ENCODE measurements around the gene AFTPH. TPM values are rescaled to one million over a fixed set of nuclear protein-coding genes. Genes with fewer than 3 reads are reported as not detected.

Gene AFTPH
- total RNA-seq, 5 donors from 2014 or later (not counting 1 experiment from before 2014, with no cell fraction given) = 33.4 to 42.5 (median 37.9) TPM

DNA sequence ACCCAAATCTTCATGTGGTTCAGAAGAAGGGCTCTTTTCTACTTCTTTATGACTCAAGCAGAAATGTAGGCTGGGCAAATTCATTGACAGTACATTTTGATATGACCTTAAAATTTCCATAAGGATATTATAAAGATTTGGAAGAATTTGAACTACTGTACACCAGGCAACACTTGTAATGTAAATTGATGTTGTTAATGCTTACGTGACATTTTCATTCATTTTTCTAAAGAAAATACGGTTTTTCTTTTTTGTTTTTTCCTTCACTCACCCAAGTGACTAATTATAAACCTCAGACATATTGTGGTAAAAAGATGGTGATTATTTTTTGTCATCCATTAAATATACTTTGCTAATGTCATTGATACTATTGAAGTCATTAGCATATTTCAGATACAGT lies 17.4 kb downstream of the AFTPH start:
- peaks cover 56 to 70% (median 62%) of the 10 kb centered on the region in 3 donors for H3K4me1 Mint-ChIP-seq
- no peak overlapping the region for H3K27ac Mint-ChIP-seq
- H3K4me3 ChIP-seq (ENCODE audit: control insufficient read depth in 1 of 2, extremely low read depth in 1 of 2, low read length in 1 of 2) = no peak overlapping the region
- POLR2A ChIA-PET = interaction anchor here in 1 of 2 donors (0.8 kb wide), 1 partner anchor 416 kb away, joined by 3 read pairs; no protein-coding TSS in a partner anchor
- no peaks in the 10 kb centered on the region for H3K9me3 Mint-ChIP-seq
- no peaks in the 10 kb centered on the region for H3K27me3 ChIP-seq (replicated peaks in 1 of 2; ENCODE audit: control insufficient read depth in 2 of 2, extremely low read depth in 1 of 2, insufficient read depth in 2 of 2, low read length in 1 of 2)
- no peak overlapping the region for H3K27ac ChIP-seq (ENCODE audit: low read length)
- ATAC-seq (replicated peaks in 1 of 4) = no peak
- no peak for DNase-seq
- no peaks in the 10 kb centered on the region for H3K9me3 ChIP-seq
- H3K36me3 Mint-ChIP-seq = peaks cover 3% of the 10 kb centered on the region
- WGBS (ENCODE audit: insufficient coverage) = no CpG with 5 or more reads among the region's 2 CpGs
- H3K4me1 ChIP-seq (ENCODE audit: control insufficient read depth in 1 of 2, extremely low read depth in 1 of 2, insufficient read depth in 2 of 2, low read length in 2 of 2) = no peaks in the 10 kb centered on the region
- no peak overlapping the region for H3K4me3 Mint-ChIP-seq
- no peaks in the 10 kb centered on the region for H3K27me3 Mint-ChIP-seq
- H3K36me3 ChIP-seq (ENCODE audit: control insufficient read depth in 2 of 2, extremely low read depth in 1 of 2, insufficient read depth in 1 of 2, low read length in 1 of 2) = no peaks in the 10 kb centered on the region
- CTCF ChIA-PET = interaction anchor here (0.7 to 1.6 kb wide), 2 partner anchors 18 to 510 kb away, joined by 3 to 4 read pairs; partner anchors contain the start of gene AFTPH (in 1 of the 2)

DNA sequence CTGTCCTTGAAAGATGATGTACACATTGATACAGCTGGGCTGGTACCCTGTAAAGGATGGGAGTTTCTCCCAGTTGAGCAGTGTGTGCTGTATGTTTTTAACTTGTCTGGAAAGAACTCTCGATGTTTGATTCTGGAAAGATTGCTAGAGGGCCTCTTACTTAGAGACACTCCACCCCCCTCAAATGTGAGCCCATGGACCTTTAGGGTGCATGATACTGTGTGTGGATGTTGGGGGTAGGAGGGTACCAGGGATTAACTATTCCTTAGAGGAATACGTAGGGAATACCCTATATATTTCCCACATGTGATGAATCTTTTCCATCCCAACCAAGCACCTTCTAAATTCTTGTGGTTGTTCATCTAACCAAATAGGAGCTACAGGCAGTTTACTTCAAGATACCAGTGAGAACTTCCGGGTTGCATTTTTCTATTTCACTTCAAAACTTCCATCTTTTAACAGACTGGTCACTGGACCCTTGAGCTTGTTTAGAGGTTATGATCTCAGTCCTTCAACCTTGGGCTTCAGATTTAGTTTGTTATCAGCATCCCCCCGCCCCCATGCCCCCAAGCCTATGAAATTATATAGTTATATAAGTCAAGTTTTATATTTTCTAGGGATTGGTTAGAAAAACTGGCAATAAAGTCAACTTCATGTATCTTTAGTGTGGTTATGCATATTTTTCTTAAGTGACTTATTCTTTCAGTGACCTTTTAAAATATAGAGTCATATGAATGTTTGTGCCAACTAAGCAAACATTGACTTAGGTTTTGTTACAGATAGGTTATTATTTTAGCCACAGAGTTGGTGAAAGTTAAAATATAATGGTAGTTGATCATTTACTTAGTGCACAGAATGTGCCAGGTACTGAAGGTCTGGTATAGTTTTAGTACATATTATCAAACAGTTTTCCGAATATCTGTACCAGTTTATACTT lies 18.2 kb downstream of the AFTPH start:
- H3K36me3 Mint-ChIP-seq = no peaks in the 10 kb centered on the region
- H3K4me1 Mint-ChIP-seq = peaks cover 51 to 70% (median 61%) of the 10 kb centered on the region in 3 donors
- ChIA-PET POLR2A (interaction anchor here in 1 of 2 donors (0.7 to 0.8 kb wide), 2 partner anchors 19 to 415 kb away, joined by 3 read pairs; no protein-coding TSS in a partner anchor), CTCF (interaction anchor here (0.7 to 1.6 kb wide), 3 partner anchors 19 to 510 kb away, joined by 3 to 4 read pairs (median 3); partner anchors contain the start of gene AFTPH (in 1 of the 2))
- H3K27me3 Mint-ChIP-seq = no peaks in the 10 kb centered on the region
- no peak overlapping the region for H3K27ac ChIP-seq (ENCODE audit: low read length)
- H3K9me3 Mint-ChIP-seq = no peaks in the 10 kb centered on the region
- H3K27me3 ChIP-seq (replicated peaks in 1 of 2; ENCODE audit: control insufficient read depth in 2 of 2, extremely low read depth in 1 of 2, insufficient read depth in 2 of 2, low read length in 1 of 2) = no peaks in the 10 kb centered on the region
- DNase-seq (no peak), ATAC-seq (replicated peaks in 1 of 4) (no peak)
- H3K4me3 ChIP-seq (ENCODE audit: control insufficient read depth in 1 of 2, extremely low read depth in 1 of 2, low read length in 1 of 2) = no peak overlapping the region
- no peak overlapping the region for H3K4me3 Mint-ChIP-seq
- no peaks in the 10 kb centered on the region for H3K4me1 ChIP-seq (ENCODE audit: control insufficient read depth in 1 of 2, extremely low read depth in 1 of 2, insufficient read depth in 2 of 2, low read length in 2 of 2)
- H3K36me3 ChIP-seq (ENCODE audit: control insufficient read depth in 2 of 2, extremely low read depth in 1 of 2, insufficient read depth in 1 of 2, low read length in 1 of 2) = no peaks in the 10 kb centered on the region
- no peaks in the 10 kb centered on the region for H3K9me3 ChIP-seq
- no CpG with 5 or more reads among the region's 5 CpGs for WGBS (ENCODE audit: insufficient coverage)
- no peak overlapping the region for H3K27ac Mint-ChIP-seq

DNA sequence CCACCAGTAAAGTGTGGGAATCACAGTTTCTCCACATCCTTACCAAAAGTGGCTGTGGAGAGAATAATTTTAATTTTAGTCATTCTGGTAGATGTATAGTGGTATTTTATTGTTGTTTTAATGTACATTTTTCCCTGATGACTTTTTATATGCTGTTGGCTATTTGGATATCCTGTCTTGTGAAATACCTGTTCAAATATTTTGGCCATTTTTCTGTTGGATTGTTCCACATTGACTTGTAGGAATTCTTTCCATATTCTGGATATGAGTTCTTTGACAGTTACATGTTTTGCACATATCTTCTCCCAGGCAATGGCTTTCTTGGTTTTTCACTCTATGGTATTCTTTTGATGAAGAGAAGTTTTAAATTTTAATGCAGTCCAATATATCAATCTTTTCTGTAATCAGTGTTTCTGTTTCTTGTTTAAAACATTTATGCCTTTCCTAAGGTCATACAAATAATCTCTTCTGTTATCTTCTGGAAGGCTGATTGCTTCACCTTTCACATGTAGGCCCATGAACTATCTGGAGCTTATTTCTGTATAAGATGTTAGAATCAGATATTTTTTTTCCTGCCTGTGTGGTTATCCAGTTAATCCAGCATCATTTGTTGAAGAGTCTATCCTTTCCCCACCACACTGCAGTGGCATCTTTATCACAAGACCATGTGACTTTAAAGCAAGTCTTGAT lies 19.0 kb downstream of the AFTPH start:
- Mint-ChIP-seq H3K27me3 (no peaks in the 10 kb centered on the region), H3K9me3 (no peaks in the 10 kb centered on the region), H3K4me1 (peaks cover 46 to 64% (median 56%) of the 10 kb centered on the region in 3 donors), H3K4me3 (no peak overlapping the region), H3K36me3 (no peaks in the 10 kb centered on the region), H3K27ac (peak overlapping the region in 1 of 2 donors; percentile 20)
- DNase-seq (no peak), ATAC-seq (replicated peaks in 1 of 4) (no peak)
- POLR2A ChIA-PET = no interaction called here
- H3K27me3 ChIP-seq (replicated peaks in 1 of 2; ENCODE audit: control insufficient read depth in 2 of 2, extremely low read depth in 1 of 2, insufficient read depth in 2 of 2, low read length in 1 of 2) = no peaks in the 10 kb centered on the region
- no peak overlapping the region for H3K4me3 ChIP-seq (ENCODE audit: control insufficient read depth in 1 of 2, extremely low read depth in 1 of 2, low read length in 1 of 2)
- no peak overlapping the region for H3K27ac ChIP-seq (ENCODE audit: low read length)
- H3K9me3 ChIP-seq = no peaks in the 10 kb centered on the region
- no peaks in the 10 kb centered on the region for H3K36me3 ChIP-seq (ENCODE audit: control insufficient read depth in 2 of 2, extremely low read depth in 1 of 2, insufficient read depth in 1 of 2, low read length in 1 of 2)
- CTCF ChIA-PET = interaction anchor here in 1 of 2 donors (0.7 kb wide), 1 partner anchor 481 kb away, joined by 3 read pairs; no protein-coding TSS in a partner anchor
- no peaks in the 10 kb centered on the region for H3K4me1 ChIP-seq (ENCODE audit: control insufficient read depth in 1 of 2, extremely low read depth in 1 of 2, insufficient read depth in 2 of 2, low read length in 2 of 2)

DNA sequence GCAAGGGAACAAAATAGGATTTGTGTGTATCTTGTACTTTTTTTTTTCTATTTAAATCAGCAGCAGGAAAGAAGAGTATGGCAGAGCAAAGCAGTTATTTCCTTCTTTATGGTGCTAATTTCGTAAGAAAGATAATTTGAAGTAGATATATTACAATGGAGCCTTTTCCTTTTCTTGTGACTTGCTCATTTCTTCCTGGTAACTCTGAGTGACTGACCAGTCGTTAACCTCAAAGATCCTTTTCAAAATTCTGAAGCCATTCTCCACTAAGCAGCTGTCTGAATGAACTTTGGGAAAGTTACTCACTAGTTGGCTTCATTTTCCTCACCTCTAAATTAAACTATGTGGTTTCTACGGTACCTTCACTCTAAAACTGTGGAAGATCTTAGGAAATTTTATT lies 24.6 kb downstream of the AFTPH start:
- ATAC-seq (replicated peaks in 1 of 4) (no peak), DNase-seq (no peak)
- Mint-ChIP-seq H3K27ac (no peak overlapping the region), H3K9me3 (no peaks in the 10 kb centered on the region), H3K27me3 (no peaks in the 10 kb centered on the region), H3K4me1 (peaks cover 12 to 30% (median 20%) of the 10 kb centered on the region in 3 donors), H3K4me3 (no peak overlapping the region), H3K36me3 (peaks cover 26% of the 10 kb centered on the region)
- Histone ChIP-seq H3K36me3 (ENCODE audit: control insufficient read depth in 2 of 2, extremely low read depth in 1 of 2, insufficient read depth in 1 of 2, low read length in 1 of 2) (peaks cover 0 to 12% of the 10 kb centered on the region in 2 donors), H3K27ac (ENCODE audit: low read length) (no peak overlapping the region), H3K4me1 (ENCODE audit: control insufficient read depth in 1 of 2, extremely low read depth in 1 of 2, insufficient read depth in 2 of 2, low read length in 2 of 2) (no peaks in the 10 kb centered on the region), H3K27me3 (replicated peaks in 1 of 2; ENCODE audit: control insufficient read depth in 2 of 2, extremely low read depth in 1 of 2, insufficient read depth in 2 of 2, low read length in 1 of 2) (no peaks in the 10 kb centered on the region), H3K4me3 (ENCODE audit: control insufficient read depth in 1 of 2, extremely low read depth in 1 of 2, low read length in 1 of 2) (no peak overlapping the region), H3K9me3 (no peaks in the 10 kb centered on the region)
- ChIA-PET POLR2A (no interaction called here), CTCF (interaction anchor here in 1 of 2 donors (0.7 to 0.8 kb wide), 3 partner anchors 27 to 212 kb away, joined by 3 to 6 read pairs (median 4); no protein-coding TSS in a partner anchor)
- no CpG with 5 or more reads among the region's 3 CpGs for WGBS (ENCODE audit: insufficient coverage)

DNA sequence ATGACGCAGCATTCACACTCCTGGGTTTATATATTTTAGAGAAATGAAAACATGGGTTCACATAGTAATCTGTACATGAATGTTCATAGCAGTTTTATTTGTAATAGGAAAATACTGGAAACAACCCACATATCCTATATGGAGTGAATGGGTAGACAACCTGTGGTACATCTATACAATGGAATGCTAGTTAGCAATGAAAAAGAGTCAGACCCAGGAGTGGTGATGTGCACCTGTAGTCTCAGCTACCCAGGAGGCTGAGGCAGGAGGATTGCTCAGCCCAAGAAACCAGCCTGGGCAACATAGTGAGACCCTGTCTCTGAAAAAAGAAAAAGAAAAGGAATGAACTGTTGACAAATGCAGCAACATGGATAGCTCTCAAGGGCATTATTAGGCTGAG lies 25.9 kb downstream of the AFTPH start:
- ATAC-seq (replicated peaks in 1 of 4) (no peak), DNase-seq (no peak)
- Histone ChIP-seq H3K27ac (ENCODE audit: low read length) (no peak overlapping the region), H3K9me3 (no peaks in the 10 kb centered on the region), H3K4me3 (ENCODE audit: control insufficient read depth in 1 of 2, extremely low read depth in 1 of 2, low read length in 1 of 2) (no peak overlapping the region), H3K36me3 (ENCODE audit: control insufficient read depth in 2 of 2, extremely low read depth in 1 of 2, insufficient read depth in 1 of 2, low read length in 1 of 2) (peaks cover 0 to 12% of the 10 kb centered on the region in 2 donors), H3K4me1 (ENCODE audit: control insufficient read depth in 1 of 2, extremely low read depth in 1 of 2, insufficient read depth in 2 of 2, low read length in 2 of 2) (no peaks in the 10 kb centered on the region), H3K27me3 (replicated peaks in 1 of 2; ENCODE audit: control insufficient read depth in 2 of 2, extremely low read depth in 1 of 2, insufficient read depth in 2 of 2, low read length in 1 of 2) (no peaks in the 10 kb centered on the region)
- ChIA-PET POLR2A (interaction anchor here in 1 of 2 donors (0.6 kb wide), 1 partner anchor 22 kb away, joined by 3 read pairs; no protein-coding TSS in a partner anchor), CTCF (interaction anchor here (0.5 to 1.7 kb wide), 2 partner anchors 11 to 256 kb away, joined by 4 to 6 read pairs; no protein-coding TSS in a partner anchor)
- H3K4me1 Mint-ChIP-seq = peaks cover 5 to 22% (median 13%) of the 10 kb centered on the region in 3 donors
- no CpG with 5 or more reads among the region's 1 CpG for WGBS (ENCODE audit: insufficient coverage)
- no peak overlapping the region for H3K27ac Mint-ChIP-seq
- H3K4me3 Mint-ChIP-seq = no peak overlapping the region
- no peaks in the 10 kb centered on the region for H3K9me3 Mint-ChIP-seq
- peaks cover 26% of the 10 kb centered on the region for H3K36me3 Mint-ChIP-seq
- H3K27me3 Mint-ChIP-seq = no peaks in the 10 kb centered on the region

DNA sequence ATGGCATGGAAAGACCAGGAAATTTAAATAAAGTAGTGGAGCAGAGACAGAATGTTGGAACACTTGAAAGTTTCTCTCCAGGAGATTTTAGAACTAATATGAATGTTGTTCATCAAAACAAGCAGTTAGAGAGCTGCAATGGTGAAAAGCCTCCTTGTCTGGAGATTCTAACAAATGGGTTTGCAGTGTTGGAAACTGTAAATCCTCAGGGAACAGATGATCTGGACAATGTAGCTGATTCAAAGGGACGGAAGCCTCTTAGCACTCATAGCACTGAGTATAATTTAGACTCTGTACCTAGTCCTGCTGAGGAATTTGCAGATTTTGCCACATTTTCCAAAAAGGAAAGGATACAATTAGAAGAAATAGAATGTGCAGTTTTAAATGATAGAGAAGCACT lies 27.7 kb downstream of the AFTPH start:
- no CpG with 5 or more reads among the region's 1 CpG for WGBS (ENCODE audit: insufficient coverage)
- peak overlapping the region in 1 of 2 donors; percentile 27 for H3K27ac Mint-ChIP-seq
- peaks cover 30% of the 10 kb centered on the region for H3K36me3 Mint-ChIP-seq

More for the DNA sequence above, 27.7 kb downstream of the AFTPH start:
- H3K9me3 ChIP-seq = no peaks in the 10 kb centered on the region
- ATAC-seq (replicated peaks in 1 of 4) = no peak
- ChIA-PET CTCF (interaction anchor here in 1 of 2 donors (1.7 kb wide), 1 partner anchor 9 kb away, joined by 6 read pairs; no protein-coding TSS in a partner anchor), POLR2A (interaction anchor here in 1 of 2 donors (0.7 kb wide), 1 partner anchor 8 kb away, joined by 4 read pairs; no protein-coding TSS in a partner anchor)
- DNase-seq = no peak
- no peak overlapping the region for H3K27ac ChIP-seq (ENCODE audit: low read length)
- no peaks in the 10 kb centered on the region for H3K27me3 Mint-ChIP-seq
- H3K4me1 ChIP-seq (ENCODE audit: control insufficient read depth in 1 of 2, extremely low read depth in 1 of 2, insufficient read depth in 2 of 2, low read length in 2 of 2) = no peaks in the 10 kb centered on the region
- H3K4me1 Mint-ChIP-seq = peaks cover 5 to 22% (median 11%) of the 10 kb centered on the region in 3 donors
- no peak overlapping the region for H3K4me3 ChIP-seq (ENCODE audit: control insufficient read depth in 1 of 2, extremely low read depth in 1 of 2, low read length in 1 of 2)
- no peak overlapping the region for H3K4me3 Mint-ChIP-seq
- H3K9me3 Mint-ChIP-seq = no peaks in the 10 kb centered on the region
- H3K36me3 ChIP-seq (ENCODE audit: control insufficient read depth in 2 of 2, extremely low read depth in 1 of 2, insufficient read depth in 1 of 2, low read length in 1 of 2) = peaks cover 0 to 17% of the 10 kb centered on the region in 2 donors
- no peaks in the 10 kb centered on the region for H3K27me3 ChIP-seq (replicated peaks in 1 of 2; ENCODE audit: control insufficient read depth in 2 of 2, extremely low read depth in 1 of 2, insufficient read depth in 2 of 2, low read length in 1 of 2)

Measured in T-cell (primary cell).